ENCODE results near the gene ZNF653.
"Not testable (repeated sequence)": the region's sequence is repeated elsewhere in the genome, so short reads cannot be mapped to it uniquely, and the experiment has no call there.

Gene ZNF653

DNA sequence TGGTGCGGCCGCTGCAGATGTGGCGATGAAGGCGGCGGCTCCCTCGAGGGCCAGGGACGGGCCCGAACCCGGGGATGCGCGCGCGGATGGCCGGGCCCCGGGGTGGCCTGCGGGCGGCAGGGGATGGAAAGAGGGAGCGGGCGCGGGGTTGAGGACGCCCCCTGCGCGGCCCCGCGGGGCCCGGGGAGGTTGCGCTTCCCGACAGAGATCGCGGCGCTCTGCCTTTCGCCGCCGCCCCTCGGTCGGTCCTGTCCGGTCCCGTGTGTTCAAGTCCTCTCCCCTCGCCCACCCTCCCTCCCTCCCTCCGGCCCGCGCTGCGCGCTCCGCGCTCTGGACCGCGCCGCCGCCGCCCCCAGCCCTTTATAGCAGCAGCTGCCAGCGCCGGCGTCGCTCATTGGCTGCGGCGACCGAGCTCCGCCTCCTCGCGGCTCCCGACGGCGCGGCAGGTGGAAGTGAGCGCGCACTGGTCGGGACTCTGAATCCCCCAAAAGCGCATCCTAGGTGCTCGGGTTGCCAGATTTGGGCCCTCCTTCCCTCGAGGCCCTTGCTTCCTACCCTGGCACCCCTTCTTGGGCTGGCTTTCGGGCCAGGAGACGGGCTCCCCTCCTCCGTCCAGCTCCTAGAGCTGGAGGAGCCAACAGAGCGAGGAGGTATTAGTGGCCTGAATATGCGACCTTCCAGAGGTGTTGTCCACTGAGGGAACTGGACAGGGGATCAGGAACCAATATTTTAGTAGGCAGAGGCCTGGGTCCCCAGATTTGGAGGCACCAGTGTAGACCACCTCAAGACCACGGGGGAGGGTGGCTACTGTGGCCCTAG is 24.7 kb downstream of the ZNF653 start, which contains the start of gene ELAVL3:
ELAVL3 (minus strand) TSS at position 332 of the 819 bp plus-strand sequence. CDS start 438 bp downstream, outside the sequence.
- DNase-seq, result no peak

GRCh38 chr19:11479898-11480714 is 25.5 kb downstream of the ZNF653 start:
- no peak for DNase-seq

- DNase-seq, result peak; percentile 54
Observed at GRCh38 chr19:11479090-11479897, 26.3 kb downstream of the ZNF653 start.

GRCh38 chr19:11478167-11479089 is 27.2 kb downstream of the ZNF653 start:
- DNase-seq, result no peak

GRCh38 chr19:11475861-11476260 is 29.8 kb downstream of the ZNF653 start:
- DNase-seq, result no peak

DNA sequence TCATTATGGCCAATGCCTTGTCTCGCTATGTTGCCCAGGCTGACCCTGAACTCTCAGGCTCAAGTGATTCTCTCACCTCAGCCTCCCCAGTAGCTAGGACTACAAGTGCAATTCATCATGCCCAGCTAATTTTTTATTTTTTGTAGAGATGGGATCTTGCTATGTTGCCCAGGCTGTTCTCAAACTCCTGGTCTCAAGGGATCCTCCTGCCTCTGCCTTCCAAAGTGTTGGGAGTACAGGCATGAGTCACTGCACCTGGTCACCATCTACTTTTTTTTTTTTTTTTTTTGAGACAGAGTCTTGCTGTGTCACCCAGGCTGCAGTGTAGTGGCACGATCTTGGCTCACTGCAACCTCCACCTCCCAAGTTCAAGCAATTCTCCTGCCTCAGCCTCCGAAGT is 30.3 kb downstream of the ZNF653 start:
- not testable (repeated sequence) for DNase-seq

- DNase-seq, result no peak
Observed at GRCh38 chr19:11473725-11474124, 31.9 kb downstream of the ZNF653 start.

GRCh38 chr19:11468266-11468845 is 37.3 kb downstream of the ZNF653 start:
- DNase-seq, result not testable (repeated sequence)

- DNase-seq, result no peak
Observed at GRCh38 chr19:11465600-11465999, 40.0 kb downstream of the ZNF653 start.

GRCh38 chr19:11464333-11465265 is 41.0 kb downstream of the ZNF653 start:
- no peak for DNase-seq

DNA sequence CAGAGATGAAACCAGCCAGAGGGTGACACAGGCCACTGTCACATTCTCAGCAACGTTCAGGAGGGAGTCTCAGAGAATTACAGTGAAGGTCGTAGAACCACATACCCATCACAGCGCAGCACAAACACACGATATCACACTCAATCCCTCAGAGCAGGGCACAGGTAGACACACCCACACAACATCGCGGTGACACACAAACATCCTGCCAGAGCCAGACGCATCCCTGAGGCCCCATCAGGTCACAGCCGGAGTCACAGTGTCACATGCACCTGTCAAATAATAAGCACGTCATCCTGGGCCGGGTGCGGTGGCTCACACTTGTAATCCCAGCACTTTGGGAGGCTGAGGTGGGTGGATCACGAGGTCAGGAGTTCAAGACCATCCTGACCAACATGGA is 42.2 kb downstream of the ZNF653 start:
- DNase-seq, result no peak

DNA sequence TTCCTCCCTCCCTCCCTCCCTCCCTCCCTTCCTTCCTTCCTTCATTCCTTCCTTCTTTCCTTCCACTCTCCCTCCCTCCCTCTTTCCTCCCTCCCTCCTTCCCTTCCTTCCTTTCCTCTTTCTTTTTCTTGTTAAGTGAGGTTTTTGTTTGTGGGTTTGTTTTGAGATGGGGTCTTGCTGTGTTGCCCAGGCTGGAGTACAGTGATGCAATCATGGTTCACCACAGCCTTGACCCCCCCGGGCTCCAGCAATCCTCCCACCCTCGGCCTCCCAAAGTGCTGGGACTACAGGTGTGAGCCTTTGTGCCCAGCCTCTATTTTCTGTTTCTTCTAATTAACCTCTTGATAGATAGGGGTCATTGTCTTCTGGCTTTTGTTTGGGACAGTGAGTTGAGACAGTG is 44.2 kb downstream of the ZNF653 start:
- DNase-seq, result no peak

- no peak for DNase-seq
Observed at GRCh38 chr19:11460207-11460606, 45.4 kb downstream of the ZNF653 start.

GRCh38 chr19:11458912-11459311 is 46.7 kb downstream of the ZNF653 start:
- DNase-seq, result not testable (repeated sequence)

DNA sequence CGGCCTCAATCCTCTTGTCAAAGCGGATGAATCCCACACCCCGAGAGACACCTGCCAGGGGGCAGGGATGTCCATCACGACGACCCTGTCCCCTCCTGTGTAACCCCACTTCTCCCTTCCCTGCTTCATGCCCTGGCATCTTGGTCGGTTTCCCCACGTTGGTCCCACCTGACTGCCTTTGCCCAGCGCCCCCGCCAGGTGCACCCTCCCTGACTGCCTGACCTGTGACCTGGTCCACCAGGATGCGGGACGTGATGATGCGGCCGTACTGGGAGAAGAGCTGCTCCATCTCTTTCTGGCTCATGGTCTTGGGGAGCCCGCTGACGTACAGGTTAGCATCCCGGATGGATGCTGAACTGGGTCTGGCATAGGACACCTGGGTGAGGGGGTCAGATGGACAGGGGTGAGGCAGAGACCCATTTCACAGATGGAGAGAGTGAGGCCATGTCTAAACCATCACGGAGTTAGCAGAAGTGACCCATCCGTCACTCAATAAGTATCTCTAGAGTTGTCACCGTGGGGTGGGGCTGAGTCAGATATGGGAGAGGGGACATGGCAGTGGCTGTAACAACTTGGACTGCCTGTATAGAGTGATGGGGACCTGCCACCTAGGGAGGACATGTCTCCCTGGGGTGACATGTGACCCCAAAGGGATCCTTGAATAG is 47.3 kb downstream of the ZNF653 start:
- no peak for DNase-seq

DNA sequence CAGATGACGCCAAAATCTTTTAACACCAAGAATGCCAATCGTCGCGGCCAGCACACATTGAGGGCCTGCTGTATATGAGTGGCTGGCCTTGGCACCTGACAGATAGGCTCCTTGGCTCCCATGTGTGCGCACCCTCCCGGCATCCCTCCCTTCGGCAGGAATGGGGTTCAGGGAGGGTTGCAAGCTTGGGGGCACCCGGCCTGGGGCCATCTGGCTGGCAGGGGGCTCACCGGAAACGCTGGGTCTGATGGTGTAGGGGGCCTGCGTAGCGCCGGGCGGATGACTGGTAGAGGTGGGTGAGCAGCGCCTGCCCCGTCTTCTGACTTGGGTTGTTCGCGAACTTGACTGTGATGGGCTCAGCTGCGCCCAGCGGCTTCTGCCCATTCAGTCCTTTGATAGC is 47.8 kb downstream of the ZNF653 start:
- DNase-seq, result no peak

- no peak for DNase-seq
Observed at GRCh38 chr19:11457115-11457514, 48.5 kb downstream of the ZNF653 start.

DNA sequence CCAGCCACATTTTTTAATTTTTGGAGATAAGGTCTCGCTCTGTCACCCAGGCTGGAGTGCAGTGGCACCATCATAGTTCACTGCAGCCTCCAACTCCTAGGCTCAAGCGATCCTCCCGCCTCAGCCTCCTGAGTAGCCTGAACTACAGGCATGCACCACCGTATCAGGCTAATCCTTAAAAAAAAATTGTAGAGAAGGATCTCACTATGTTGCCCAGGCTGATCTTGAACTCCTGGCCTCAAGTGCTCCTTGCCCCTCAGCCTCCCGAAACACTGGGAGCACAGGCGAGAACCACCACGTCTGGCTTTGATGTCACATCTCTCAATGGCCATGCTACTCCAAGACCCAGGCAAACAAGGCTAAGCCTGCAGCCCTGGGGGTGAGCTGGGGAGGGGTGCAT is 49.0 kb downstream of the ZNF653 start:
- no peak for DNase-seq

DNA sequence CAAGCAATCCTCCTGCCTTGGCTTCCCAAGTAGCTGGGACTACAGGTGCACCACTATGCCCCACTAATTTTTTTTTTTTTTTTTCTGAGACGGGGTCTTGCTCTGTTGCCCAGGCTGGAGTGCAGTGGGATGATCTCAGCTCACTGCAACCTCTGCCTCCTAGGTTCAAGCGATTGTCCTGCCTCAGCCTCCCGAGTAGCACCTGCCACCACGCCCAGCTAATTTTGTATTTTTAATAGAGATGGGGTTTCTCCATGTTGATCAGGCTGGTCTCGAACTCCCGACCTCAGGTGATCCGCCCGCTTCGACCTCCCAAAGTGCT is 50.4 kb downstream of the ZNF653 start:
- not testable (repeated sequence) for DNase-seq
